CD4-positive, alpha-beta T cell treated with Interleukin-17A for 1 hour (primary cell): Measurements from ENCODE around the gene GBF1.

ENCODE experiments used
- DNase-seq: peaks from one replicate; pipeline ENCODE4 v3.0.0-alpha.2; 2020

GBF1 gene

DNA sequence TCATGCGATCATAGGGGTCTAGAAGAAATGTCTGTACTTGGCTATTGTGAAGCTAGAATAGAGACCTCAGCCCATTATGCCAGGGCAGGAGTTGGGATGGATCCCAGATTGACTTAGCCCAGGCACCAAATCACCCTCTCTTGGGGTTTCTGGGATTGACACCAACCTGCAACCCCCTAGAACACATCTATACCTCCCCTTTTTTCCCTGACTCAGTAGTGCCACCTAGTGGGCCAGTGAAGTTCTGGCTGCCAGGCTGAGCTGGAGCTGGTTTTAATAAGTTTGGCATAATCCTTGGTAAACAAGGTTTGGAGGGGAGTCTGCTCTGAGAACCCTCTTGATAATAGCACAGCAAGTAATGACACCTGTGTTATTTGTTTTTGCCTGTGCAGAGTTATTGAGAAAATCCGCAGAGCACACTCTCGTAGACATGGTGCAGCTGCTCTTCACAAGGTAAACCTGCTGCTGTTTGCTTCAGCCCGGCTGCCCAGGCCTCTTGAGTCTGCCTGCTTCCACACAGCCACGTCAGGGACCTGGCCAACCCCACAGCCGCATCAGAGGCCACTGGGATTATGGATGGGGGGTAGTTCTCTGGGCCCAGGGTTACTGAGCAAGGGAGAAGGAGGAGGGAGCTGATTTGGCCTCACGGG, 106.9 kb downstream of the GBF1 start:
- DNase-seq = peak; percentile 79

- no peak for DNase-seq
Observed at GRCh38 chr10:102354451-102354850, 109.1 kb downstream of the GBF1 start.

- no peak for DNase-seq
Observed at GRCh38 chr10:102358712-102359382, 113.5 kb downstream of the GBF1 start.

DNA sequence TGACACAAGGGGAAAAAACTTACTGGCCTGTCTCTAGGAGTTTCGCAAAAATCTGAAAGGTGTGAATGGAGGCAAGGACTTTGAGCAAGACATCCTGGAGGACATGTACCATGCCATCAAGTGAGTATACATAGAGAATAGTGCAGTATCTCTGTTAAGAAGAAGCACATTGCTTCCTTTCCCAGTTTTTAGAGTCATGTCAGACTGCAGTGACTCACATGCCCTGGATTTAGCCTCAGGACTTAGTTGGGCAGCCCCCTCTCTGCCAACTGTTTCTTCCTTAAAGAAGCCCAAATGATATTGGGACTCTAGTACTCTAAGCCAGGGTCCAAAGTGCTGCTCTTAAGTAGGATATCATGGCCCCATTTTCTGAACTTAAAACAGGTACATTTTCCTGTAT, 122.1 kb downstream of the GBF1 start:
- no peak for DNase-seq

- no peak for DNase-seq
Observed at GRCh38 chr10:102368077-102368476, 122.7 kb downstream of the GBF1 start.

DNA sequence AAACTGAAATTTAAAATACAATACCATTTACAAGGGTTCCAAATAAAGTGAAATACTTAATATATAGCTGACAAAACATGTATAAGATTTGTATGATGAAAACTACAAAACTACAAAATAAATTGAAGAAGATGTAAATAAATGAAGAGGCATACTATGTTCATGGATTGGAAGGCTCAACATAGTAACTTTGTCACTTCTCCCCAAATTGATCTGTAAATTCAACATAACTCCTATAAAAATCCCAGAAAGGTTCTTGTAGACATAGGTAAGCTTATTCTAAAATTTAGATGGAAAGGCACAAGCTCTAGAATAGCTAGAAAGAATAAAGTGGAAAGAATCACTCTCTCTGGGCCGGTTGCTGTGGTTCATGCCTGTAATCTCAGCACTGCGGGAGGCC, 126.0 kb downstream of the GBF1 start:
- DNase-seq = no peak

DNA sequence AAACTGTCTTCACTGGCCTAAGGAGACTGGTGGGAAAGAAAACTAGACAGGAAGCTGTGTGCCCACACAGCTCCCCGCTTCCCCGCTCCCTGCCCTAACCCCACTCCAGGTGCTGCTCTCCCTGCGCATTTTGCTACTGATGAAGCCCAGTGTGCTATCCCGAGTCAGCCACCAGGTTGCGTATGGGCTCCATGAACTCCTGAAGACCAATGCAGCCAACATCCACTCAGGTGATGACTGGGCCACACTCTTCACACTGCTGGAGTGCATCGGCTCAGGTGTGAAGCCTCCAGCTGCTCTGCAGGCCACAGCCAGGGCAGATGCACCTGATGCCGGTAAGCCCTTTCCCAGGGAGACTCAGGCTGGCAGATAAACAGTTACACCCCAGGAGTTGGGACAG, 129.9 kb downstream of the GBF1 start:
- DNase-seq = peak; percentile 19

DNA sequence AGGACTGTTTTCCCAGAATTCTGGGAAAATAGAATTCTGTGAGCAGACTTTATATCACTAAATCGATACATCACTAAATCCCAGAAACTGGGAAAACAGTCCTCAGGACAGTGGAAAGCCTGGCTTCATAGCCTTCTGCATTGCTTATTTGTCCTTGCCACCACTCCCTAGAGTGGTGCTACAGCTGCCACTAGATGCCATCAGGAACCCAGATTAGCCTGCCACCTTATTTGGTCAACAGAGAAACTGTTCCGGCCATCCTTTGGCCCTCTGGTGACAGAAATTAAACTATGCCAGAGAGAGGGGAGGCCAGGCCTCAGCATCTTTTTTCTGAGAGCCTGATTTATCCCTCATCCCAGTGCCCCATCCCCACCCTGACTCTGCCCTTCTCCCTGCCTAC, 130.5 kb downstream of the GBF1 start:
- DNase-seq = no peak

DNA sequence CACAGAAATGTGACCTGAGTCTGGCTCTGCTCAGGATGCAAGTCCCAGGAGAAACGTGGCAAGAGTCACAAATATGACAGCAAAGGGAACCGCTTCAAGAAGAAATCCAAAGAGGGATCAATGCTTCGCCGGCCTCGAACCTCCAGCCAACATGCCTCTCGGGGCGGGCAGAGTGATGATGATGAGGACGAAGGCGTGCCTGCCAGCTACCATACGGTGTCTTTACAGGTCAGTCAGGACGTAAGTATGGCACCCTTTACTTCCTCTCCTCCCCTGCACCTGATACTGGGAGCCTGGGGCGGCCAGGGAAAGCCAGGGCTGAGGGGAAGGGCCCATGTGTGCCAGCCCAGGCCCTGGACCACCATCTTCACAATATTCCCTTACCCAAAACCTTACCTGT, 131.6 kb downstream of the GBF1 start:
- DNase-seq = no peak

DNA sequence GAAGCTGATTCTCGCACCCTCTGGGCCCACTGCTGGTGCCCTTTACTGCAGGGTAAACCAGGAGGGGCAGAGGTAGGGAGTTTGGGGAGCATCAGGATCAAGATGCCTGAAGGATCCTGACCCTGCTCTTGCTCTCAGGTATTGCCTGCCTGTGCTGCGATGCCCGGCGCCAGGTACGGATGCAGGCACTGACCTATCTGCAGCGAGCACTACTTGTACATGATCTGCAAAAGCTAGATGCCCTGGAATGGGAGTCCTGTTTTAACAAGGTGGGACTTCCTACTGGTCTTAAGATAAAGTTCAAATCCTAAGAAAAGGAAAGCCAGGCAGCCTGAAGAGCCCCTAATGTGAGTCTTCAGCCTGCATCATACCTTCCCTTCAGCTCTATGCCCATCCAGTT, 134.1 kb downstream of the GBF1 start:
- DNase-seq = no peak

DNA sequence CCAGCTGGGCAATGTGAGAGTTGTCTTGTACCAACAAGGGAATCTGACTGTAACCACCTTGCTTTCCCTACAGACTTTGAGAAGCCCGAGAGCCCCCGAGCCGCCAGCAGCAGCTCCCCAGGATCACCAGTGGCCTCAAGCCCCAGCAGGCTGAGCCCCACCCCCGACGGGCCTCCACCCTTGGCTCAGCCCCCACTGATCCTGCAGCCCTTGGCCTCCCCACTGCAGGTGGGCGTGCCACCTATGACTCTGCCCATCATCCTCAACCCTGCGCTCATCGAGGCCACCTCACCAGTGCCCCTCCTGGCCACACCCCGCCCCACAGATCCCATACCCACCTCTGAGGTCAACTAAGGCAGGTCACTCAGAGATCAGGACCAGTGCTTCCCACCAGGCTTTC, 136.7 kb downstream of the GBF1 start:
- DNase-seq = no peak

GRCh38 chr10:102382871-102383270, 137.5 kb downstream of the GBF1 start:
- no peak for DNase-seq

GRCh38 chr10:102384053-102384452, 138.7 kb downstream of the GBF1 start:
- DNase-seq = peak; percentile 29

DNA sequence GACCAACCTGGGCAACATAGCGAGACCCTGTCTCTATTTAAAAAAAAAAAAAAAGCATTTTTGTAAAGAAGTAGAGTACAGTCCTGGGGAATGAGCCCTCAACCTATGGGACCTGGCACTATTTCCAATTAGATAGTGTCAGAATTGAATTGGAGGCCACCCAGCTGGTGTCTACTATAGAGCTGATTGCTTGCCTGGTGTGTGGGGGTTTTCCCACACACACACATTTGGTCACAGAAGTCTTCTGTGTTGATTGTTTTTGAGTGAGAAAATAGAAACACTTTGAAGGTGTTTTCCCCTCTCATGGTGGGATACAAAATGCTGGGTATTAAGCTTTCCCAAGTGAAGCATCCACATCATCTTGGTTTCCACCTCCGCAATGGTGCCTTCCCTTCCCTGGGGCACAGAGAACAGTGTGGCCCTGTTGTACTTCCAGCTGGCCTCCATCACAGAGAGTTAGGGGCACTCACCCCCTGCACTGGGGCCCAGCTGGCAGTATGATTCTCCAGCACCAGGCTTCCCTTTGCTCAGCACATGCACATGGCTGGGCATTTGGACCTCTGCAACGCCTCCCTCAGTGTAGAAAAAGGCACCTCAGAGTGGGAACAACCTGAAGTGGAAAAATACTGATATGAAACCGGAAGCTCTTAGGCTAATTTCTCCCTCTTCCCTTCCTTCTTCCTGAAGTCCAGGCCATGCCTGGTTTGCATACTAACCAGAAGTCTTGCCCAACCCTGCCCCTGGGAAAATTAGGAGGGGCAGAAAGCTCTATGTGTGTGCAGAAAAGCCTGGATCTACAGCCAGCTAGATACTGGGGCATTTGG, 139.5 kb downstream of the GBF1 start:
- no peak for DNase-seq

DNA sequence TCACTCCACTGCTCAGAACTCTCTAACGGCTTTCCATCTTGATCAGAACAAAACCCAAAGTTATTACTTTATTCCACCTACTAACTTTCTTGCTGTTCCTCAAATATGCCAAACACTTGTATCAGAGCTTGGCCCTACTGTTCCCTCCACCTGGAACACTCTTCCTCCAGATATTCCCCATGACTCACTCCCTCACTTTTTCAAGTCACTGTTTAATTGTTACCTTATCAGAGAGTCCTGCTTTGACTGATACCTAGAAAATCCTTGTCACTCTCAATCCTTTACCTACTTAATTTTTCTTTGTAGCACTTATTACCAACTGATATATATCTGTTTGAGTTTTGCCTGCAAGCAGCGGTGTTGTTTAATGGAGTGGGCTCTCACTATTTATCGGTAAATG, 144.6 kb downstream of the GBF1 start:
- DNase-seq = no peak

GRCh38 chr10:102392306-102392705, 147.0 kb downstream of the GBF1 start:
- DNase-seq = no peak

DNA sequence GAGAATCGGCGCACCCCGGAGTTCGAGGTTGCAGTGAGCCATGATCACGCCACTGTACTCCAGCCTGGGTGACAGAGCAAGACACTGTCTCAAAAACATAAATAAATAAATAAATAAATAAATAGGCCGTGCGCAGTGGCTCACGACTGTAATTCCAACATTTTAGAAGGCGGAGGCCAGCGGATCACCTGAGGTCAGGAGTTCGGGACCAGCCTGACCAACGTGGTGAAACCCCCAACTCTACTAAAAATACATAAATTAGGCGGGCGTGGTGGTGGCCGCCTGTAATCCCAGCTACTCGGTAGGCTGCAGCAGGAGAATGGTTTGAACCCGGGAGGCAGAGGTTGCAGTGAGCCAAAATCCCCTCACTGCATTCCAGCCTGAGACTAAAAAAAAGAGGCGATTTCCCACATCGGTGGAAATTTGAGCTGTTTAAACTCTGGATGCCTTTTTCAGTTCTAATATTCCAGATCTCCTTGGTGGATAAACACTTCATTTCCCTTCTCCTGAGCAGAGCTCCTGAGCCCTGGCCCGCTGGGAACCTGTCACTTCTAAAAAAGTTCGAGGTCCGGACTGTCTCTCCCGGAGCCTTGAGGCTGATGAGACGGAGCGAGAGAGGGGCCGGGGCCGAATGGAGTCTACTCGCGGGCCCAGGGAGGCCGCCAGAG, 148.2 kb downstream of the GBF1 start:
- no peak for DNase-seq

GRCh38 chr10:102394079-102394800, 148.9 kb downstream of the GBF1 start:
- DNase-seq = peak; percentile 99

GRCh38 chr10:102394801-102395399, 149.6 kb downstream of the GBF1 start:
- DNase-seq = peak; percentile 75

DNA sequence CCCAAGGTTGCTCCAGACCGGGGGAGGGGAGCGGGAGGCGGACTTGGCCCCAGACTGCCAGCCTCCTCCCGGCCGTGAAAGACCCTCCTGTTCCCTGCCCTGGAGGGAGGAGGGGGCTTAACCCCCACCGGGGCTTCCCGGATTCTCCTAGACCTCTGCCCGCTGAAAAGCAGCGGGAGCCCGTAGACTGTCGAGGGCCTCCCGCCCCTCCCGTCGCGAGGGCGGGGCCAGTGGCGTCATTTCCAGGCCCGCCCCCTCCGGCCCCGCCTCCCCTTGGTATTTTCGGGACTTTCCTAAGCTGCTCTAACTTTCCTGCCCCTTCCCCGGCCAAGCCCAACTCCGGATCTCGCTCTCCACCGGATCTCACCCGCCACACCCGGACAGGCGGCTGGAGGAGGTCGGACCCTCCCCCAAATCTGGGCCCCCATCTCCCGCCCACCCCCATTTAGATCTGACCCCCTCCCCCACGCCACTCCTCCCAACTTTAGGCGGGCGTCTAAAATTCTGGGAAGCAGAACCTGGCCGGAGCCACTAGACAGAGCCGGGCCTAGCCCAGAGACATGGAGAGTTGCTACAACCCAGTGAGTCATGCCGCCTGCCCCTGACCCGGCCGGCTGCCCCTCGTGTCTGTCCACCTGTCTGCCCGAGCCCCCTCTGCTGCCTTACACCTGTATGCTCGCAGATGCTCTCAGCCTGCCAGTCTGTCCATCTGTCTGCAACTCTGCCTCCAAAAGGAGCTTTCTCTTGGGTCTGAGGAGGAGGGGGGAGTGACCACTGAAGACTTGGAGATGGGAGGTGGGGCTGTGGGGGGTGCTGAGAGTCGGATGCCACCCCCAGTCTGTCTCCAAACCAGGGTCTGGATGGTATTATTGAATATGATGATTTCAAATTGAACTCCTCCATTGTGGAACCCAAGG, 150.3 kb downstream of the GBF1 start, which contains the start of gene NFKB2:
NFKB2 (plus strand) TSS at position 306 of the 917 bp plus-strand sequence; CDS start at position 561, 255 bp downstream.
- peak; percentile 96 for DNase-seq

- DNase-seq = no peak
Observed at GRCh38 chr10:102396317-102396650, 151.0 kb downstream of the GBF1 start.
